ENCODE results near the gene NOB1.
"Not testable (repeated sequence)": the region's sequence is repeated elsewhere in the genome, so short reads cannot be mapped to it uniquely, and the experiment has no call there.

Gene NOB1

GRCh38 chr16:69757375-69757774, 2.6 kb upstream of the NOB1 start:
- not testable (repeated sequence) for DNase-seq

GRCh38 chr16:69756705-69757104, 2.0 kb upstream of the NOB1 start:
- DNase-seq = no peak

DNA sequence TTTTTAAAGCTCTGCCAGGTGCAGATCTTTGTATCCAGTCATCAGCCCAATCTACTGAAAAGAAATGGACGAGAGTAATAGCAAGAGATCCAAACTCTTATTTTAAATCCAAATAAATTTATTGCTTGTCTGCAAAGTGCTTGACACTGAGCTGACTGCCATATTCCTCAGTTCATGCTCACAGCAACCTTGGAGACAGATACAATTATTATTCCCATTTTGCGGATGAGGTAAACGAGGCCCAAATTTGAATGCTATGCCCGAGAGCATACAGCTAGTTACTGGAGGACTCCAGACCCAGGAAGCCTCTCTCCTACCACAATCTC, 620 bp downstream of the NOB1 start:
- no peak for DNase-seq

GRCh38 chr16:69748694-69749345, 5.9 kb downstream of the NOB1 start:
- no peak for DNase-seq

- DNase-seq = no peak
Observed at GRCh38 chr16:69747115-69747514, 7.6 kb downstream of the NOB1 start.

- no peak for DNase-seq
Observed at GRCh38 chr16:69745959-69746358, 8.8 kb downstream of the NOB1 start.

DNA sequence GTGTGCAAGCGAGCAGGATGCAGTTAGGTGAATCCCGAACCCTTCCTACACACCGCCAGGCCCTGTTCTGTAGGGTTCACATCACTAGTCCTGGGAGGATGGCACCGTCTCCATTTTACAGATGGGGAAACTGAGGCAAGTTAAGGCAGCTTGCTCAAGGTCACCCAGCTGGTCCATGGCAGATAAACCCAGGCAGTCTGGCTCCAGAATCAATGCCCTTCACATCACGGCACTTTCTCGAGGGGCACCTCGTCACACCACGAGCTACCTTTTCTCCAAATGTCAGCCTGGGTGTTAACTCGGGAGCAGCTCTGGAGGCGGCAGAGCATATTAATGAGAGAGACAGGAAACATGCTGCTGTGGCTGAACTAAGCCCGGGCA, 9.5 kb downstream of the NOB1 start:
- DNase-seq = no peak

GRCh38 chr16:69744363-69745231, 10.1 kb downstream of the NOB1 start:
- DNase-seq = no peak

GRCh38 chr16:69741951-69742904, 12.5 kb downstream of the NOB1 start:
- no peak for DNase-seq

DNA sequence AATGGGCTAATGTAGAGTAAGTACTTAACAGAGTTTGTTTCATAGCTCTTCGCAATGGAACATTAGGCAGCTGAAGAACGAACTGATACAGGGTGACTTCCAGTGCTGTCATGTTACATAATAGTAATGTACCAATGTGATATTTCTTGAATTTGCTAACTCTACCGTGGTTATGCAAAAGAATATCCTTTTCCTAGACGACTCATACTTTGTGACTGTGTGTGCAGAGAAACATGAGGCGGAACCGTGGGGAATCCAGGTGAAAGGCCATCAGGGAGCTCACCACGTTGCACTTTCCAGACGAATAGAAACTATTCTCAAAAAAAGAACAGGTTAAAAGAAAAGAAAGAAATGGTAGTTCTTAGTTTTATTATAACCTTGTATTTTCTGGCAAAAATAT, 13.2 kb downstream of the NOB1 start:
- DNase-seq = no peak

DNA sequence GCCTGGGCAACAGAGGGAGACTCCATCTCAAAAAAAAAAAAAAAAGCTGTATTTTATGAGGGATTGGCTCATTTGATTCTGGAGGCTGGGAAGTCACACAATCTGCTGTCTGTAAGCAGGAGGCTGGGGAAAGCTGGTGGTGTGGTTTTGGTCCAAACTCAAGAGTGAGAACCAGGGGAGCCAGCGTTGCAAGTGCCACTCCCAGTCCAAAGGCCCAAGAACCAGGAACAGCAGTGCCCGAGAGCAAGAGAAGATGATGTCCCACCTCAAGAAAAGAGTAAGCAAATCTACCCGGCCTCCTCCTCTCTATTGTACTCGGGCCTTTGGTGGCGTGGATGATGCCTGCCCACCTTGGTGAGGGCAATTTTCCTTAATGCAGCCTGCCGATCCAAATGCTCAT, 22.6 kb downstream of the NOB1 start:
- no peak for DNase-seq

- not testable (repeated sequence) for DNase-seq
Observed at GRCh38 chr16:69731280-69731679, 23.4 kb downstream of the NOB1 start.

DNA sequence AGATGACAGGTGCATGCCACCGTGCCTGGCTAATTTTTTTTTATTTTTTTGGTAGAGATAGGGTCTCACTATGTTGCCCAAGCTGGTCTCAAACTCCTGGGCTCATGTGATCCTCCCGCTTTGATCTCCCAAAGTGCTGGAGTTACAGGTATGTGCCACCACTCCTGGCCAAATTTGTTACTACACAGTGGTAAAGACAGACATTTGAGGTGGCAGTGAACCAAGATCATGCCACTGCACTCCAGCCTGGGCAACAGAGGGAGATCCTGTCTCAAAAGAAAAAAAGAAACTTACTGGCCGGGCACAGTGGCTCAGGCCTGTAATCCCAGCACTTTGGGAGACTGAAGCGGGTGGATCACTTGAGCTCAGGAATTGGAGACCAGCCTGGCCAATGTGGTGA, 25.7 kb downstream of the NOB1 start:
- not testable (repeated sequence) for DNase-seq

- no peak for DNase-seq
Observed at GRCh38 chr16:69727916-69728270, 26.8 kb downstream of the NOB1 start.

- DNase-seq = peak; percentile 81
Observed at GRCh38 chr16:69726313-69727060, 28.2 kb downstream of the NOB1 start, which contains the start of gene NQO1. TSS of gene NQO1 (minus strand) at chr16:69726560. CDS start at chr16:69726439, 121 bp downstream.

DNA sequence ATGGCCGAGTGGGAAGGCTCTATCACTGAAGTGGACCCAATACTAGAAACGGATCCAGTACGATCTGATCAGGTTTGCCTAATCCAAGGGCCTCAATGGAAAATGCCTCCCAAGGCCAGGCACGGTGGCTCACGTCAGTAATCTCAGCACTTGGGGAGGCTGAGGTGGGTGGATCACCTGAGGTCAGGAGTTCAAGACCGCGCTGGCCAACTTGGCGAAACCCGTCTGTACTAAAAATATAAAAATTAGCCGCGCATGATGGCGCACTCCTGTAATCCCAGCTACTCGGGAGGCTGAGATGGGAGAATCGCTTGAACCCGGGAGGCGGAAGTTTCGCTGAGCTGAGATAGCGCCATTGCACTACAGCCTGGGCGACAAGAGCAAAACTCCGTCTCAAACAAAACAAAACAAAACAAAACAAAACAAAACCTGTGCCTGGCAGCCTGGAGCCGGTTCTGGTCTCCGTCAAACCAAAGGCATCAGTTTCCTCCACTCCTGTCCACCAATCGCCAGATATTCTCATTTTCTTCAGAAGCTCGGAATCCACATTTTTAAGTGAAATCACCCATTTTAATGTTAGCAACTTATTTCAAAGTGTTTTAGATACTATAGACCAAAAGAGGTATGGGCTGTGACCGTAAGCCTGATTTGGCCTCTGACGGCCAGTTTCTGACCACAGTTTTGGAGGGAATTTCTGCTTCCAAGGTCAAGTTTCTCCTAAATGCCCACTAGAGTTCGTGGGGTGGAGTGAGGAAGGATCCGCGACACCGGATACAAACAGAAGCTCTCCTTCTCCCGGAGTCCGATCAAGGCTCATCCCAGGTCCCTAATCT, 29.0 kb downstream of the NOB1 start:
- no peak for DNase-seq

DNA sequence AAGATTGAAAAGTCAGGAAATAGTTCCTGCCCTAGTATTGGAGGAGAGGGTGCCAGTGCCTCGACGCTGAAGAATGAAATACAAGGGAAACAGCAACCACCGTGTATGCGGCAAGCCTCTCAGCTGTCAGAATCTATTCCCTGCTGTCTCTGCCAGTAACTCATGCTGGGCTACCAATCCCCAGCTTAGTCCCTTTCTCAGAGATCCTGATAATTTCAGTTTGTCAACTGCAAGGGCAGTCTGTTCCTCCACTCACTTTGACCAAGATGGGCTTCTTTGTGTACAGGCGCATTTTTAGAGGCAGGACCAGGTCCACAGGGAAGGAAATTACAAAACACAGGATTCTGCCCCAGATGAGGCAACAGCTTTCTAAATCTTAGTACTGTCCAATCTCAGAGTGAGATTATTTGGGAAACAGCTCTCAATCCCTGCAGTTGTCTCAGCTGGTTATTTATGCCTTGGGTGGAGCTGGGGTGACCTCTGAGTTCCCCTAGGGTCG, 29.7 kb downstream of the NOB1 start:
- DNase-seq = no peak

DNA sequence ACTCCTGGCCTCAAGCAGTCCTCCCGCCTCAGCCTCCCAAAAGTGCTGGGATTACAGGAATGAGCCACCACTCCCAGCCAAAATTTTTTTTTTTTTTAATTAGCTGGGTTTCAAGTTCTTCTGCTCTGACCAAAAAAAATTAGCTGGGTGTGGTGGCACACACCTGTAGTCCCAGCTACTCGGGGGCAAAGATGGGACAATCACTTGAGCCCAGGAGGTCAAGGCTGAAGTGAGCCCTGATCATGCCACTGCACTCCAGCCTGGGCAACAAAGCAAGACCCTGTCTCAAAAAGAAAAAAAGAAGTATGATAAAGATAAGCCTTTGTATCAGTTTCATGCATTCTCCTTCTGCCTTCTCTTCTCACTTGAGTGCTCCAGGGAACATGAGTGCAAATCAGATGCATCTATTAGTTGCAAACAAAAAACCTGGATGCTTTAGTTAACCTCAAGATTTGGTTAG, 30.3 kb downstream of the NOB1 start:
- no peak for DNase-seq

- DNase-seq = no peak
Observed at GRCh38 chr16:69721441-69721957, 33.2 kb downstream of the NOB1 start.

GRCh38 chr16:69720822-69721430, 33.8 kb downstream of the NOB1 start:
- DNase-seq = no peak

Measured in NCI-H748 treated with DMSO at 0.1 percent for 48 hours (cell line).